ENCODE measurements around the gene PHB1. TPM values are rescaled to one million over a fixed set of nuclear protein-coding genes. Genes with fewer than 3 reads are reported as not detected.
A peak's percentile ranks its signal among the peaks of the same experiment; 100 is the strongest.
"Not testable (repeated sequence)": the region's sequence is repeated elsewhere in the genome, so short reads cannot be mapped to it uniquely, and the experiment has no call there.

PHB1 gene
- total RNA-seq, 2 experiments from 2014 or later = 390 to 404 TPM

DNA sequence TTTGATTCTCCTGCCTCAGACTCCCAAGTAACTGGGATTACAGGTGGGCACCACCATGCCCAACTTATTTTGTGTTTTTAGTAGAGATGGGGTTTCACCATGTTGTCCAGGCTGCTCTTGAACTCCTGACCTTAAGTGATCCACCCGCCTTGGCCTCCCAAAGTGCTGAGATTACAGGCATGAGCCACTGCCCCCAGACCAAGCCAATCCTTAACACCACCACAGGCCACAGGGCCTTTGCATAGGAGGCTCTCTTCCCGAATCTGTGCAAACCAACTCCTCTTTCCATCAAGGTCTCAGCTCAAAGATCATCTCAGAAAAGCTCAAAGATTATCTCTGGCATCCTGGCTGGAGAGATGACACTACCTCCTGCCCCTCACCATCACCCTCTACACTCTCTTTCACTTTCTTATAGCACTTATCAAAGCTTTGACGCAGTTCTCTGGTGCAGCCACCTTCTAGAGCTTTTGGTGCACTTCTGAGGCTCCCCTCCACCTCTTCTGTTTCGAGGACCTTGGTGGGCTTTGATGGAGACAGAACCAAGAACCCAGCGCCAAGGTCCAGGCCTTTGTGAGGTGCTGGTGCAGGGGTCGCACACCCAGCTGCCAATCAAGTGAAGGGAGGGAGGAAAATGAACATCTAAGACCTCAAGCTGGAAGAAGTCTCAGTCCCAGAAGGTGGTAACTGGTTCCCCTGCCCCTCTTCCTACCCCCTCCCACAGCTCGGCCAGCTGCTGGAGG lies 23.2 kb upstream of the PHB1 start:
- Mint-ChIP-seq H3K27ac (no peak overlapping the region), H3K9me3 (no peaks in the 10 kb centered on the region), H3K36me3 (ENCODE audit: low read depth) (no peaks in the 10 kb centered on the region), H3K4me1 (ENCODE audit: low read depth) (no peaks in the 10 kb centered on the region), H3K4me3 (no peak overlapping the region), H3K27me3 (ENCODE audit: low read depth) (peaks cover 25% of the 10 kb centered on the region)
- DNase-seq = no peak
- CTCF ChIA-PET = interaction anchor here (0.8 to 7.6 kb wide), 2 partner anchors 119 to 124 kb away, joined by 3 to 103 read pairs; no protein-coding TSS in a partner anchor
- intact Hi-C loops (cut with micrococcal nuclease) = loop anchor here (5.0 kb wide), 1 partner anchor 59 kb away; the partner anchor contains the start of gene NGFR

DNA sequence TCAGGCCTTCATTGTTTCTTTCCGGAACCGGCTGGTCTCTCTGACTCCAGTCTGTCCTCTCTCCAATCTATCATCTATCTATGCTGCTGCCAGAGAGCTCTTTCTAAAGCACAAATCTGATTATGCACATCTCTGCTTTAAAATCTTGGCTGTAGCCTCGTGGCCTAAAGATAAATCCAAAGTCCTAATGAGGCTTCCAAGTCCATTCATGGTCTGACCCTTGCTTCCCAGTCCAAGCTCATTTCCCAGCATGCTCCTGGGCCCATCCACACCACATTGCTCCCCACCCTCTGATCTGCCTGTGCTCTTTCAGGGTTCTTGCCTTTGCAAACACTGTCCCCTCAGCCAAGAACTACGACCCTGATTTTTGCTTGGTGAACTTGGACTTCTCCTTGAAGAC lies 21.5 kb upstream of the PHB1 start:
- no peaks in the 10 kb centered on the region for H3K4me1 Mint-ChIP-seq (ENCODE audit: low read depth)
- no peak overlapping the region for H3K4me3 Mint-ChIP-seq
- no peaks in the 10 kb centered on the region for H3K36me3 Mint-ChIP-seq (ENCODE audit: low read depth)
- H3K27me3 Mint-ChIP-seq (ENCODE audit: low read depth) = peaks cover 20% of the 10 kb centered on the region
- intact Hi-C loops (cut with micrococcal nuclease) = loop anchor here (5.0 kb wide), 1 partner anchor 61 kb away; the partner anchor contains the start of gene NGFR
- CTCF ChIA-PET = interaction anchor here (0.5 to 7.6 kb wide), 6 partner anchors 10 to 121 kb away, joined by 3 to 103 read pairs (median 8); no protein-coding TSS in a partner anchor
- DNase-seq = no peak
- H3K9me3 Mint-ChIP-seq = no peaks in the 10 kb centered on the region
- H3K27ac Mint-ChIP-seq = no peak overlapping the region

DNA sequence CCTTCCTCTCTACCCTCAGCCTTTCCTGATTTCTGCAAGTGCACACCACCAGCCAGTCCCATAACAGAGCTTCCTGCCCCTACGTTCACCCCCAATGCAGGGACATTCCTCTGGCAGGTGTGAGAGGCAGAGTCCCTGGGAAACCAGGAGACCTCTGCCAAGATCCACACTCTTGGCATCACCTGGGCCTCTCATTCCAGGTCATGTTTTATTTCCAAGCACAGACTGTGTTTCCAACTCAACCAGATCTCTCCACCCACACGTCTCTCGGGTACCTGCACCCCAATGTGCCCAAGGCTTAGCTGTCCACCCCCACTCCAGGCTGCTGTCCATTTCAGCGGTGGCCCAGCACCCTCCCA lies 21.0 kb upstream of the PHB1 start:
- Mint-ChIP-seq H3K9me3 (no peaks in the 10 kb centered on the region), H3K36me3 (ENCODE audit: low read depth) (no peaks in the 10 kb centered on the region), H3K4me1 (ENCODE audit: low read depth) (no peaks in the 10 kb centered on the region), H3K4me3 (no peak overlapping the region), H3K27me3 (ENCODE audit: low read depth) (peaks cover 17% of the 10 kb centered on the region), H3K27ac (no peak overlapping the region)
- intact Hi-C loops (cut with micrococcal nuclease) = loop anchor here (1.0 to 5.0 kb wide), 2 partner anchors 62 to 121 kb away; partner anchors contain the start of gene NGFR
- CTCF ChIA-PET = interaction anchor here (0.7 to 7.6 kb wide), 11 partner anchors 10 to 125 kb away, joined by 3 to 103 read pairs (median 5); partner anchors contain the start of gene NGFR
- no peak for DNase-seq

DNA sequence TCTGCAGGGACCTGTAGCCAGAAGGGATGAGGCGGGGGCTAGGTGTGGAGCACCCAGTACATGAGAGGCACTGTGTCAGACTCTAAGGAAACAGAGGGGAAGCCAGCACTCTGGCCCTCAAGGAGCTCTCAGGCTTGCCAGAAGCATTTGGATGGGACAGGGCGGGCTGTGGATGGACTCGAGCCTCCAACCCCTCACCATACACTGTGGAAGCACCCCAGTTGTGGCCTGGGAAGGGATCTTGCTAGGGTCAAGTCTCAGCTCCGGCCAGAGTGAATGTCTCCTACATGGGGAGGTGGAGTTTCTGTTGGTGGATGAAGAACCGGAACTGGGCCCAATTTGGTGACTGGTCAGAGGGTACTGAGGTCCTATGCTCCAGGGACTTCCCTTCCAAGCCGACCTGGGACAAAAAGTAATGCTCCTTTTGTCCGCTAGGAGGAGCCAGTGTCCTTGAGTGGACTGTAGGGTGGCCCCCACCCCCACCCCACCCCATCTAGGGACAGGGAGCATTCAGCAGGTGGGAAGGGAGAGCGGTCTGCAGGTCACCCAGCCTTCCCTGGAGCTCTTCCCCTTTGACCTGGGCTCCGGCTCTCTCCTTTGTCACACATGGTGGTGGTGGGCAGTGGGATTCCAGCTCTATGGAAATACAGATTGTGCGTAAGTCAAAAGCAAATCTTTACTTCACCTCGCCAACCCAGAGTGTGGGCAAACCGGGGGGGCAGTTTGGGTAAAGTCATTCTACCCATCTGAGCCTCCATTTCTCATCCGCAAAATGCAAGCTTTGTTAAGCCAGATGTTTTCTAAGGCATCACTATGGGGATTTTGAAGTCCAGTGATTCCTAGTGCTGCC lies 20.4 kb upstream of the PHB1 start:
- no peaks in the 10 kb centered on the region for H3K4me1 Mint-ChIP-seq (ENCODE audit: low read depth)
- H3K4me3 Mint-ChIP-seq = no peak overlapping the region
- intact Hi-C loops (cut with micrococcal nuclease) = loop anchor here (1.0 to 5.0 kb wide), 2 partner anchors 62 to 121 kb away; partner anchors contain the start of gene NGFR
- peaks cover 14% of the 10 kb centered on the region for H3K27me3 Mint-ChIP-seq (ENCODE audit: low read depth)
- H3K9me3 Mint-ChIP-seq = no peaks in the 10 kb centered on the region
- peak; percentile 58 for DNase-seq
- no peaks in the 10 kb centered on the region for H3K36me3 Mint-ChIP-seq (ENCODE audit: low read depth)
- no peak overlapping the region for H3K27ac Mint-ChIP-seq
- CTCF ChIA-PET = interaction anchor here (0.7 to 7.6 kb wide), 11 partner anchors 9 to 126 kb away, joined by 3 to 103 read pairs (median 5); partner anchors contain the start of gene NGFR

DNA sequence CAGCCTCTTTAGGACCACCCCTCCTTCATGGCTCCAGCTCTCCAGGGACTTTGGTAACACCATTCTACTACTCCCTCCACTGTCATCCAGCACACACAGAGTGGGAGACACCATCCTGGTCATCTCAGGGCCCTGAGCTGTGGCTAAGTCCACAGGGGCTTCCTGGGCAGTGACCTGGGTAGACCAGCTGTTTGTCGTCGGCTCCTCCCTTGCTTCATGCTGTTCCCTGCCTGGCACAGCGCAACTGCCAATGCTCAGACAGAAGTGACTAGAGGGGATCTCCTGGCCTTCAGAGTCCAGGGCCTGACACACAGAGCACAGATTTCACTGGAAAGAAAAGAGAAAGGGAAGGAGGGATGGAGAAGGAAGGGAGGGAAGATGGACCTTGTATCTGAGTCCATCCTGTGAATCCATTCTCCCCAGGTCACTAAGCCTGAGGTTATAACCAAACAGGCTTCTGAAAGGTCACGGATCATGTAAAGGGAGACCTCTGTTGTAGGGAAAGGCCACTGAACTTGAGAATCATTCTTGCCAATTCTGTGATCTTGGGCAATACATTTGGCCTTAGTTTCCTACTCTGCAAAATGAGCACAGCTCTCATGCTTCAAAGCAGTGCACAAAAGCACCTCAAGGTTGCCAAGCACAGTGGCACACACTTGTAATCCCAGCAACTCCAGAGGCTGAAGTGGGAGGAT lies 18.5 kb upstream of the PHB1 start:
- H3K4me1 Mint-ChIP-seq (ENCODE audit: low read depth) = no peaks in the 10 kb centered on the region
- no peak for DNase-seq
- peaks cover 6% of the 10 kb centered on the region for H3K27me3 Mint-ChIP-seq (ENCODE audit: low read depth)
- no peak overlapping the region for H3K27ac Mint-ChIP-seq
- no peaks in the 10 kb centered on the region for H3K36me3 Mint-ChIP-seq (ENCODE audit: low read depth)
- intact Hi-C loops (cut with micrococcal nuclease) = no loop called here
- H3K4me3 Mint-ChIP-seq = no peak overlapping the region
- no peaks in the 10 kb centered on the region for H3K9me3 Mint-ChIP-seq
- CTCF ChIA-PET = interaction anchor here (0.9 to 7.6 kb wide), 3 partner anchors 124 to 134 kb away, joined by 3 to 103 read pairs (median 6); no protein-coding TSS in a partner anchor

DNA sequence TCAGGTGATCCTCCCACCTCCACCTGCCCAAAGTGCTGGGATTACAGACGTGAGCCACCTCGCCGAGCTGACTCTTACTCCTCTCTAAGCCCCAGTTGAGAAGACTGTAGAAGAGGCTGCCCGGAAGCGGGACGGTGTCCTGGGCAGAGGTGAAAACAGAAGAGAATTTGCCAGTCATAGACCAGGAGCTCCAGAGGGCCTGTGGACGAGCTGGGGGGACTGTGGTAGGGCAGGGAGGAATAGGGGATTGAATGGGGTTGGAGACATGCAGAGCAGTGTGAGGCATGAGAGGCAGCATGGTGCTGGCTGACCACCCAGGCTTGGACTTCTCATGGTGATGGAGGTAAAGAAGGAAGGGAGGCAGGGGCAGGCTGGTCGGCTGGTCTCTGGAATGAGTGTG lies 17.1 kb upstream of the PHB1 start:
- H3K4me1 Mint-ChIP-seq (ENCODE audit: low read depth) = no peaks in the 10 kb centered on the region
- no peak overlapping the region for H3K4me3 Mint-ChIP-seq
- H3K9me3 Mint-ChIP-seq = no peaks in the 10 kb centered on the region
- H3K27ac Mint-ChIP-seq = no peak overlapping the region
- H3K36me3 Mint-ChIP-seq (ENCODE audit: low read depth) = no peaks in the 10 kb centered on the region
- peaks cover 2% of the 10 kb centered on the region for H3K27me3 Mint-ChIP-seq (ENCODE audit: low read depth)
- intact Hi-C loops (cut with micrococcal nuclease) = no loop called here
- CTCF ChIA-PET = interaction anchor here (1.1 to 2.1 kb wide), 2 partner anchors 28 to 126 kb away, joined by 4 to 7 read pairs; no protein-coding TSS in a partner anchor
- DNase-seq = no peak

DNA sequence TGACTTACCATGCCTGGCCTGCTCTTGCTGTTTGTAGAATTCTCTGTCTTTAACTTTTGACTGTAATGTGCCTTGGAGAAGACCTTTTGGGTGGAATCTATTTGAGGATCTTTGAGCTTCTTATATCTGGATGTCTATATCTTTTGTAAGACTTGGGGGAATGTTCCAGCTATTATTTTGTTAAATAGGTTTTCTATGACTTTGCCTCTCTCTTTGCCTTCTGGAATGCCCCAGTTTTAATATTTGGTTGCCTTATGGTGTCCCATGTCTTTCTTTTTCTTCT lies 10.3 kb upstream of the PHB1 start:
- Mint-ChIP-seq H3K9me3 (peaks cover 3% of the 10 kb centered on the region), H3K36me3 (ENCODE audit: low read depth) (no peaks in the 10 kb centered on the region), H3K4me3 (no peak overlapping the region), H3K4me1 (ENCODE audit: low read depth) (no peaks in the 10 kb centered on the region), H3K27ac (no peak overlapping the region), H3K27me3 (ENCODE audit: low read depth) (peaks cover 2% of the 10 kb centered on the region)
- CTCF ChIA-PET = interaction anchor here (1.8 kb wide), 1 partner anchor 10 kb away, joined by 10 read pairs; no protein-coding TSS in a partner anchor
- no peak for DNase-seq
- intact Hi-C loops (cut with micrococcal nuclease) = no loop called here

DNA sequence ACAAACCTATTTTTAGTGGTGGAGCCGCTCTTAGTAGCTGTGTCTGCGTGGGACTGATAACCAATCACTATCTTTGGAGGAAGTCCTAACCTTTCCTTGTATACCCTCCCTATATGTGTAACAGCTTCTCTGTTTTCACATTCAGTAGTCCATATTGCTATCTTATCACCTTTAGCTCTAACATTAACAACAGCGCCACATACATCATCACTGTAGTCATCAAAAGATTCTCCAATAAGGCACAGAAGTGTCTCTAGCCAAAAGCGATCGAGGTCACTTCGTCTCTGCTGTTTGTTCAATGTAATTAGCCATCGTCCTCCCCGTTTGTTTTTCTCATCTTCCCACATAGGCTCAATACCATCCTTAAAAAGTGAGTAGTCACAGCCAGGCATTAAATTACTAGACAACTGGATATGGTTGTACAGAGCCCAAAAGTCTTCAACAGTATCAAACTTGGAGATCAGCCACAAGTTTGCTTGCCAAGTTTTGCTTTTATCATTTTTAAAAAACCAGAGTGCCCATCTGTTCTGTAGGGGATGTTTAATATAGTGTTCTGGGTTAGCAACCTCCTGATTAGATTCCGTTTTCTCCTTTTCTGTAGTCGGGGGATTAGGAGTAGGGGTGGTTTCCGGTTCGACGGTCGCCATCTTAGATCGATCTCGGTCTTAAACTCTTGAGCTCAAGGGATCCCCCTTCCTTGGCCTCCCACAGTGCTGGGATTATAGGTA lies 9.8 kb upstream of the PHB1 start:
- CTCF ChIA-PET; H3K27ac Mint-ChIP-seq; DNase-seq; H3K4me3 Mint-ChIP-seq; H3K9me3 Mint-ChIP-seq; H3K27me3 Mint-ChIP-seq (ENCODE audit: low read depth); H3K4me1 Mint-ChIP-seq (ENCODE audit: low read depth); H3K36me3 Mint-ChIP-seq (ENCODE audit: low read depth); intact Hi-C loops (cut with micrococcal nuclease): not testable (repeated sequence)

DNA sequence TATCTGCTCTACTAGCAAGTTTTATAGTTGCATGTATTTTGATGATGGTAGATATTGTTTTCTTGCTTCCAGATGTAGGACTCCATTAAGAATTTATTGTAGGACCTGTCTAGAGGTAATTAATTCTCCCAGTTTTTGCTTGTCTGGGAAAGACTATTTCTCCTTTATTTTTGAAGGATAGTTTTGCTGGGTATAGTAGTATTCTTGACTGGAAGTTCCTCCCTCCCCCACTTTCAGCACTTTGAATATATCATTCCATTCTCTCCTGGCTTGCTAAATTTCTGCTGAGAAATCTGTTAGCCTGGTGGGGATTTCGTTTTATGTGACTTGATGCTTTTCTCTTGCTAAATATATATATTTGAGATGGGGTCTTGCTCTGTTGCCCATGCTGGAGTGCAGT lies 8.0 kb upstream of the PHB1 start:
- CTCF ChIA-PET = interaction anchor here (0.6 kb wide), 1 partner anchor 73 kb away, joined by 4 read pairs; no protein-coding TSS in a partner anchor
- H3K36me3 Mint-ChIP-seq (ENCODE audit: low read depth) = no peaks in the 10 kb centered on the region
- intact Hi-C loops (cut with micrococcal nuclease) = no loop called here

DNA sequence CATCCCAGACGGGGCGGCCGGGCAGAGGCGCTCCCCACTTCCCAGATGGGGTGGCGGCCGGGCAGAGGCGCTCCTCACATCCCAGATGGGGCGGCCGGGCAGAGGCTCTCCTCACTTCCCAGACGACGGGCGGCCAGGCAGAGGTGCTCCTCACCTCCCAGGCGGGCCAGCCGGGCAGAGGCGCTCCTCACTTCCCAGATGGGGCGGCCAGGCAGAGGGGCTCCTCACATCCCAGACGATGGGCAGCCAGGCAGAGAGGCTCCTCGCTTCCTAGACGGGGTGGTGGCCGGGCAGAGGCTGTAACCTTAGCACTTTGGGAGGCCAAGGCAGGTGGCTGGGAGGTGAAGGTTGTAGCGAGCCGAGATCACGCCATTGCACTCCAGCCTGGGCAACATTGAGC lies 5.1 kb upstream of the PHB1 start:
- H3K4me1 Mint-ChIP-seq (ENCODE audit: low read depth); H3K9me3 Mint-ChIP-seq; intact Hi-C loops (cut with micrococcal nuclease); H3K36me3 Mint-ChIP-seq (ENCODE audit: low read depth); H3K27me3 Mint-ChIP-seq (ENCODE audit: low read depth); DNase-seq; CTCF ChIA-PET; H3K27ac Mint-ChIP-seq; H3K4me3 Mint-ChIP-seq: not testable (repeated sequence)

More for the DNA sequence above, 8.0 kb upstream of the PHB1 start:
- no peak overlapping the region for H3K27ac Mint-ChIP-seq
- DNase-seq = no peak
- H3K4me1 Mint-ChIP-seq (ENCODE audit: low read depth) = no peaks in the 10 kb centered on the region
- H3K27me3 Mint-ChIP-seq (ENCODE audit: low read depth) = peaks cover under 1% of the 10 kb centered on the region
- H3K4me3 Mint-ChIP-seq = no peak overlapping the region
- H3K9me3 Mint-ChIP-seq = peaks cover 3% of the 10 kb centered on the region

DNA sequence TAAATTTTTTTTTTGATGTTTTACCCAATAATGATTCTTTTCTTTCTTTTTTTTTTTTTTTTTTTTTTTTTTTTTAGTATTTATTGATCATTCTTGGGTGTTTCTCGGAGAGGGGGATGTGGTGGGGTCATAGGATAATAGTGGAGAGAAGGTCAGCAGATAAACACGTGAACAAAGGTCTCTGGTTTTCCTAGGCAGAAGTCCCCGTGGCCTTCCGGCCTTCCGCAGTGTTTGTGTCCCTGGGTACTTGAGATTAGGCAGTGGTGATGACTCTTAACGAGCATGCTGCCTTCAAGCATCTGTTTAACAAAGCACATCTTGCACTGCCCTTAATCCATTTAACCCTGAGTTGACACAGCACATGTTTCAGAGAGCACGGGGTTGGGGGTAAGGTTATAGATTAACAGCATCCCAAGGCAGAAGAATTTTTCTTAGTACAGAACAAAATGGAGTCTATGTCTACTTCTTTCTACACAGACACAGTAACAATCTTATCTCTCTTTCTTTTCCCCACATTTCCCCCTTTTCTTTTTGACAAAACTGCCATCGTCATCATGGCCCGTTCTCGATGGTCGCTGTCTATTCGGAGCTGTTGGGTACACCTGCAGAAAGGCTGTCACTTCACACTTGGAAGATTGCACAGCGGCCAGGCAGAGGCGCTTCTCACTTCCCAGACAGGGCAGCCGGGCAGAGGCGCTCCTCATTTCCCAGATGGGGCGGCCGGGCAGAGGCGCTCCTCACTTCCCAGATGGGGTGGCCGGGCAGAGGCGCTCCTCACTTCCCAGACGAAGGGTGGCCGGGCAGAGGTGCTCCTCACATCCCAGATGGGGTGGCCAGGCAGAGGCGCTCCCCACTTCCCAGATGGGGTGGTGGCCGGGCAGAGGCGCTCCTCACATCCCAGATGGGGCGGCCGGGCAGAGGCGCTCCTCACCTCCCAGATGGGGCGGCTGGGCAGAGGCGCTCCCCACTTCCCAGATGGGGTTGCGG lies 4.4 kb upstream of the PHB1 start:
- peaks cover 11% of the 10 kb centered on the region for H3K4me1 Mint-ChIP-seq (ENCODE audit: low read depth)
- intact Hi-C loops (cut with micrococcal nuclease); H3K36me3 Mint-ChIP-seq (ENCODE audit: low read depth); H3K4me3 Mint-ChIP-seq; DNase-seq; H3K27me3 Mint-ChIP-seq (ENCODE audit: low read depth); H3K9me3 Mint-ChIP-seq; CTCF ChIA-PET; H3K27ac Mint-ChIP-seq: not testable (repeated sequence)

All from activated naive CD4-positive, alpha-beta T cell treated with anti-CD3 and anti-CD28 coated beads for 36 hours (primary cell).